IPS DF 6.9 (cell line): ENCODE measurements around the gene TANK.

Source experiments
- DNase-seq: peaks from one replicate; pipeline ENCODE4 v3.0.0-alpha.2; 2013; ENCODE audit warnings: low read depth, low spot score
- H3K27ac ChIP-seq: one replicate; pipeline ENCODE4 v1.5.1; 2013; ENCODE audit warnings: low read length, control low read depth
- H3K27me3 ChIP-seq: 2 replicates; pipeline ENCODE4 v1.6.1; 2013; ENCODE audit warnings: mild to moderate bottlenecking, low read length; ENCODE audit not compliant: control insufficient read depth, insufficient read depth
- H3K36me3 ChIP-seq: 2 replicates; pipeline ENCODE4 v1.6.1; 2013; ENCODE audit warnings: low read length; ENCODE audit not compliant: control insufficient read depth, insufficient read depth
- H3K4me1 ChIP-seq: 2 replicates; pipeline ENCODE4 v1.6.1; 2013; ENCODE audit warnings: low read length; ENCODE audit not compliant: control insufficient read depth, insufficient read depth
- H3K4me3 ChIP-seq: 2 replicates; pipeline ENCODE4 v1.5.1; 2013; ENCODE audit warnings: mild to moderate bottlenecking, low read length
- H3K9me3 ChIP-seq: 2 replicates; pipeline ENCODE4 v1.6.1; 2013; ENCODE audit warnings: low read length, inconsistent platforms; ENCODE audit not compliant: control insufficient read depth, insufficient read depth
- WGBS: extraction: QIAGEN DNeasy Blood & Tissue Kit; methylation state at CpG from one replicate; pipeline ENCODE4 v1.1.7; 2013; ENCODE audit warnings: mixed read lengths, missing lambda C conversion rate; ENCODE audit not compliant: insufficient read length, insufficient coverage; 5-methylcytosine and 5-hydroxymethylcytosine counted together

Gene TANK

GRCh38 chr2:161230959-161231358 is 70.7 kb downstream of the TANK start:
- Histone ChIP-seq H3K4me3 (no peak overlapping the region), H3K27me3 (no peaks in the 10 kb centered on the region), H3K27ac (no peak overlapping the region), H3K36me3 (no peaks in the 10 kb centered on the region; the same call in 1 of the 2 replicates), H3K9me3 (no peaks in the 10 kb centered on the region), H3K4me1 (no peaks in the 10 kb centered on the region)
- DNase-seq = no peak
- WGBS = no CpG with 5 or more reads among the region's 4 CpGs

GRCh38 chr2:161232571-161232970 is 72.3 kb downstream of the TANK start:
- Histone ChIP-seq H3K4me1 (no peaks in the 10 kb centered on the region), H3K4me3 (no peak overlapping the region), H3K36me3 (no peaks in the 10 kb centered on the region; the same call in 1 of the 2 replicates), H3K27ac (no peak overlapping the region), H3K27me3 (peaks cover 7% of the 10 kb centered on the region), H3K9me3 (no peaks in the 10 kb centered on the region)
- no peak for DNase-seq

GRCh38 chr2:161233858-161234431 is 73.7 kb downstream of the TANK start:
- no peak for DNase-seq
- no peaks in the 10 kb centered on the region for H3K4me1 ChIP-seq
- no peaks in the 10 kb centered on the region for H3K9me3 ChIP-seq
- H3K36me3 ChIP-seq = no peaks in the 10 kb centered on the region; the same call in 1 of the 2 replicates
- WGBS = no CpG with 5 or more reads among the region's 2 CpGs
- no peak overlapping the region for H3K27ac ChIP-seq
- H3K27me3 ChIP-seq = peaks cover 8% of the 10 kb centered on the region
- H3K4me3 ChIP-seq = no peak overlapping the region

GRCh38 chr2:161234627-161235026 is 74.4 kb downstream of the TANK start:
- H3K36me3 ChIP-seq = no peaks in the 10 kb centered on the region; the same call in 1 of the 2 replicates
- H3K27ac ChIP-seq = no peak overlapping the region
- no peaks in the 10 kb centered on the region for H3K4me1 ChIP-seq
- no peak for DNase-seq
- H3K9me3 ChIP-seq = no peaks in the 10 kb centered on the region
- no CpG with 5 or more reads among the region's 2 CpGs for WGBS
- H3K27me3 ChIP-seq = peaks cover 8% of the 10 kb centered on the region
- H3K4me3 ChIP-seq = no peak overlapping the region

- Histone ChIP-seq H3K9me3 (no peaks in the 10 kb centered on the region), H3K4me1 (no peaks in the 10 kb centered on the region), H3K4me3 (peak overlapping the region; percentile 14; the same call in 1 of the 2 replicates), H3K36me3 (no peaks in the 10 kb centered on the region), H3K27me3 (peaks cover 8% of the 10 kb centered on the region), H3K27ac (no peak overlapping the region)
- WGBS = no CpG with 5 or more reads among the region's 49 CpGs
- no peak for DNase-seq
Measured at GRCh38 chr2:161237392-161238264, 77.4 kb downstream of the TANK start.

- no peaks in the 10 kb centered on the region for H3K9me3 ChIP-seq
- H3K27ac ChIP-seq = no peak overlapping the region
- H3K4me1 ChIP-seq = no peaks in the 10 kb centered on the region
- no peak for DNase-seq
- no peaks in the 10 kb centered on the region for H3K36me3 ChIP-seq
- H3K4me3 ChIP-seq = peak overlapping the region; percentile 65; the same call in 1 of the 2 replicates
- H3K27me3 ChIP-seq = peaks cover 8% of the 10 kb centered on the region
- no CpG with 5 or more reads among the region's 16 CpGs for WGBS
Measured at GRCh38 chr2:161238265-161238559, 78.0 kb downstream of the TANK start.

- DNase-seq = no peak
- Histone ChIP-seq H3K4me3 (peak overlapping the region; percentile 65; the same call in 1 of the 2 replicates), H3K27me3 (peaks cover 8% of the 10 kb centered on the region), H3K36me3 (no peaks in the 10 kb centered on the region), H3K4me1 (no peaks in the 10 kb centered on the region), H3K27ac (no peak overlapping the region), H3K9me3 (no peaks in the 10 kb centered on the region)
- WGBS = no CpG with 5 or more reads among the region's 78 CpGs
Measured at GRCh38 chr2:161238560-161239325, 78.5 kb downstream of the TANK start.

GRCh38 chr2:161239326-161240109 is 79.3 kb downstream of the TANK start:
- H3K36me3 ChIP-seq = no peaks in the 10 kb centered on the region
- peak overlapping the region; percentile 65; the same call in 1 of the 2 replicates for H3K4me3 ChIP-seq
- no peaks in the 10 kb centered on the region for H3K9me3 ChIP-seq
- H3K4me1 ChIP-seq = no peaks in the 10 kb centered on the region
- peaks cover 8% of the 10 kb centered on the region for H3K27me3 ChIP-seq
- 100% methylated on average over 1 of the region's 47 CpGs for WGBS
- no peak for DNase-seq
- H3K27ac ChIP-seq = no peak overlapping the region

GRCh38 chr2:161241894-161242293 is 81.7 kb downstream of the TANK start:
- H3K27ac ChIP-seq = no peak overlapping the region
- H3K4me1 ChIP-seq = peaks cover 1% of the 10 kb centered on the region; the same call in 1 of the 2 replicates
- no CpG with 5 or more reads among the region's 1 CpG for WGBS
- no peaks in the 10 kb centered on the region for H3K9me3 ChIP-seq
- H3K36me3 ChIP-seq = no peaks in the 10 kb centered on the region
- DNase-seq = no peak
- H3K4me3 ChIP-seq = no peak overlapping the region
- peaks cover 6% of the 10 kb centered on the region; the same call in 1 of the 2 replicates for H3K27me3 ChIP-seq

- peaks cover 1% of the 10 kb centered on the region; the same call in 1 of the 2 replicates for H3K4me1 ChIP-seq
- WGBS = no CpG with 5 or more reads among the region's 3 CpGs
- no peaks in the 10 kb centered on the region for H3K36me3 ChIP-seq
- DNase-seq = no peak
- H3K27ac ChIP-seq = no peak overlapping the region
- no peaks in the 10 kb centered on the region; the same call in 1 of the 2 replicates for H3K27me3 ChIP-seq
- H3K9me3 ChIP-seq = no peaks in the 10 kb centered on the region
- no peak overlapping the region for H3K4me3 ChIP-seq
Measured at GRCh38 chr2:161243312-161243711, 83.1 kb downstream of the TANK start.
